GM23338 (cell line): ENCODE results near the gene C11orf54. TPM values are rescaled to one million over a fixed set of nuclear protein-coding genes. Genes with fewer than 3 reads are reported as not detected.

Experiments
- ATAC-seq: fragments of 200-7000 bp; cut with Tn5 transposase; 3 replicates; pipeline ENCODE4 v1.9.1; 2020
- DNase-seq: peaks from one replicate; pipeline ENCODE4 v3.0.0-alpha.2; 2015; ENCODE audit warnings: low spot score
- H2AFZ ChIP-seq: fragments of 200-600 bp; sonication (generic); 2 replicates; pipeline ENCODE4 v1.8.0; 2016; ENCODE audit warnings: antibody characterized with exemption, mild to moderate bottlenecking, moderate library complexity
- H3F3A ChIP-seq: fragments of 200-600 bp; sonication (generic); replicated peaks from 2 replicates; pipeline ENCODE4 v1.8.0; 2017; ENCODE audit warnings: antibody characterized with exemption, mixed run types, low read depth
- H3K27ac ChIP-seq: fragments of 200-600 bp; sonication (generic); 2 replicates; pipeline ENCODE4 v1.6.1; 2016; ENCODE audit warnings: low read depth
- H3K27me3 ChIP-seq: fragments of 200-600 bp; sonication (generic); 2 replicates; pipeline ENCODE4 v1.8.0; 2016; ENCODE audit warnings: mild to moderate bottlenecking, mixed run types, moderate library complexity; ENCODE audit not compliant: insufficient read depth
- H3K36me3 ChIP-seq: fragments of 200-600 bp; sonication (generic); 2 replicates; pipeline ENCODE4 v1.8.0; 2016; ENCODE audit warnings: mild to moderate bottlenecking; ENCODE audit not compliant: insufficient read depth
- H3K4me1 ChIP-seq: fragments of 200-600 bp; sonication (generic); 2 replicates; pipeline ENCODE4 v1.8.0; 2016; ENCODE audit warnings: mild to moderate bottlenecking, moderate library complexity; ENCODE audit not compliant: insufficient read depth
- H3K4me2 ChIP-seq: fragments of 200-600 bp; sonication (generic); 2 replicates; pipeline ENCODE4 v1.7.1; 2017; ENCODE audit warnings: mixed run types
- H3K4me3 ChIP-seq: fragments of 200-600 bp; sonication (generic); 2 replicates; pipeline ENCODE4 v1.6.1; 2016; ENCODE audit warnings: mixed run types
- H3K79me2 ChIP-seq: fragments of 200-600 bp; sonication (generic); replicated peaks from 2 replicates; pipeline ENCODE4 v1.8.0; 2017; ENCODE audit warnings: mild to moderate bottlenecking; ENCODE audit not compliant: insufficient read depth
- H3K9me2 ChIP-seq: fragments of 200-600 bp; sonication (generic); 2 replicates; pipeline ENCODE4 v1.8.0; 2017; ENCODE audit not compliant: insufficient read depth
- H4K20me1 ChIP-seq: fragments of 200-600 bp; sonication (generic); replicated peaks from 2 replicates; pipeline ENCODE4 v1.8.0; 2017; ENCODE audit warnings: mild to moderate bottlenecking; ENCODE audit not compliant: insufficient read depth
- H3K27ac Mint-ChIP-seq: 2 replicates; pipeline ENCODE4 v1.8.0; 2020; ENCODE audit warnings: inconsistent platforms, mild to moderate bottlenecking, moderate library complexity, mixed read lengths
- H3K27me3 Mint-ChIP-seq: 3 replicates; pipeline ENCODE4 v1.8.0; 2022; ENCODE audit warnings: low read depth, mild to moderate bottlenecking, moderate library complexity, mixed read lengths, inconsistent platforms; ENCODE audit not compliant: insufficient read depth, poor library complexity
- H3K36me3 Mint-ChIP-seq: 3 replicates; pipeline ENCODE4 v1.8.0; 2021; ENCODE audit warnings: low read depth, mild to moderate bottlenecking, inconsistent platforms, moderate library complexity, mixed read lengths
- H3K4me1 Mint-ChIP-seq: 3 replicates; pipeline ENCODE4 v1.8.0; 2020; ENCODE audit warnings: mild to moderate bottlenecking, inconsistent platforms, mixed read lengths
- H3K4me3 Mint-ChIP-seq: 3 replicates; pipeline ENCODE4 v1.8.0; 2021; ENCODE audit warnings: moderate library complexity, mild to moderate bottlenecking, inconsistent platforms, mixed read lengths
- H3K9me3 Mint-ChIP-seq: 3 replicates; pipeline ENCODE4 v1.8.0; 2020; ENCODE audit warnings: moderate library complexity, mild to moderate bottlenecking, inconsistent platforms, mixed read lengths
- CREB1 ChIP-seq: fragments of 250-450 bp; sonication (Bioruptor Pico); IDR thresholded peaks from 2 replicates; pipeline ENCODE4 v1.5.0; 2020; ENCODE audit warnings: low read depth, mild to moderate bottlenecking, moderate library complexity
- EZH2 ChIP-seq: fragments of 200-600 bp; sonication (generic); IDR thresholded peaks from one replicate; pipeline ENCODE4 v1.8.0; 2017; ENCODE audit warnings: antibody characterized with exemption, mild to moderate bottlenecking, low read depth; ENCODE audit not compliant: unreplicated experiment
- EZH2phosphoT487 ChIP-seq: fragments of 200-600 bp; sonication (generic); IDR thresholded peaks from one replicate; pipeline ENCODE4 v1.8.1; 2018; ENCODE audit warnings: antibody characterized with exemption; ENCODE audit not compliant: unreplicated experiment
- NANOG ChIP-seq: IDR thresholded peaks from 2 replicates; pipeline ENCODE4 v1.6.1; 2016; ENCODE audit warnings: antibody characterized with exemption, borderline replicate concordance
- POLR2AphosphoS5 ChIP-seq: IDR thresholded peaks from 2 replicates; pipeline ENCODE4 v1.6.1; 2016; ENCODE audit warnings: antibody characterized with exemption, low read depth
- STAT1 ChIP-seq: IDR thresholded peaks from one replicate; pipeline ENCODE4 v1.6.1; 2016; ENCODE audit warnings: antibody characterized with exemption; ENCODE audit not compliant: unreplicated experiment
- ZNF114 ChIP-seq: fragments of 250-450 bp; sonication (Bioruptor Pico); IDR thresholded peaks from 2 replicates; pipeline ENCODE4 v1.5.0; 2020; ENCODE audit warnings: mild to moderate bottlenecking, moderate library complexity
- ZNF331 ChIP-seq: fragments of 250-450 bp; sonication (Bioruptor Pico); IDR thresholded peaks from 2 replicates; pipeline ENCODE4 v1.5.0; 2020; ENCODE audit warnings: low read depth, mild to moderate bottlenecking, moderate library complexity
- polyA plus RNA-seq: library from polyadenylated mRNA; unstranded; fragments of >200 nt; fragmentation: Nextera tagmentation; extraction: Ambion mirVana; gene quantifications from 2 replicates; pipeline ENCODE4 v1.2.1, GENCODE V29; 2016
- total RNA-seq: library from RNA; depleted of rRNA; stranded (reverse); fragments of >200 nt; shearing (Covaris generic); gene quantifications from 2 replicates; pipeline ENCODE4 v1.2.3, GENCODE V29; 2014
- TF ChIP-seq, protein P1 (sequence below): IDR thresholded peaks from one replicate; pipeline ENCODE4 v1.6.1; 2018; ENCODE audit warnings: antibody characterized with exemption; ENCODE audit not compliant: unreplicated experiment
- TF ChIP-seq, protein P2 (sequence below), 2 experiments: fragments of 200-600 bp in 1 of 2; sonication (generic) in 1 of 2; conservative IDR thresholded peaks; 2 replicates each; pipeline versions ENCODE4 v1.5.1 to v1.6.1; 2016 to 2017; ENCODE audit warnings: antibody characterized with exemption in 2 of 2, low read depth in 2 of 2, mild to moderate bottlenecking in 2 of 2, moderate library complexity in 1 of 2
- TF ChIP-seq, protein P3 (sequence below): IDR thresholded peaks from 2 replicates; pipeline ENCODE4 v1.6.1; 2016; ENCODE audit warnings: antibody characterized with exemption

The C11orf54 gene
- total and polyA plus RNA-seq, 2 experiments from 2014 or later = 35.8 to 38.8 TPM

- no peak overlapping the region for H2AFZ ChIP-seq
- peaks cover 17% of the 10 kb centered on the region for H3K4me1 Mint-ChIP-seq
These were observed 5.7 kb downstream of the C11orf54 start for GRCh38 chr11:93747122-93747521.

More at GRCh38 chr11:93747122-93747521, 5.7 kb downstream of the C11orf54 start:
- Histone ChIP-seq H3F3A (no peaks in the 10 kb centered on the region), H4K20me1 (no peaks in the 10 kb centered on the region), H3K27me3 (no peaks in the 10 kb centered on the region), H3K4me3 (no peak overlapping the region), H3K36me3 (no peaks in the 10 kb centered on the region), H3K27ac (no peak overlapping the region), H3K4me1 (no peaks in the 10 kb centered on the region; the same call in 1 of the 2 replicates), H3K4me2 (no peak overlapping the region), H3K9me2 (no peaks in the 10 kb centered on the region), H3K79me2 (peaks cover 27% of the 10 kb centered on the region)
- TF ChIP-seq, protein P1, sequence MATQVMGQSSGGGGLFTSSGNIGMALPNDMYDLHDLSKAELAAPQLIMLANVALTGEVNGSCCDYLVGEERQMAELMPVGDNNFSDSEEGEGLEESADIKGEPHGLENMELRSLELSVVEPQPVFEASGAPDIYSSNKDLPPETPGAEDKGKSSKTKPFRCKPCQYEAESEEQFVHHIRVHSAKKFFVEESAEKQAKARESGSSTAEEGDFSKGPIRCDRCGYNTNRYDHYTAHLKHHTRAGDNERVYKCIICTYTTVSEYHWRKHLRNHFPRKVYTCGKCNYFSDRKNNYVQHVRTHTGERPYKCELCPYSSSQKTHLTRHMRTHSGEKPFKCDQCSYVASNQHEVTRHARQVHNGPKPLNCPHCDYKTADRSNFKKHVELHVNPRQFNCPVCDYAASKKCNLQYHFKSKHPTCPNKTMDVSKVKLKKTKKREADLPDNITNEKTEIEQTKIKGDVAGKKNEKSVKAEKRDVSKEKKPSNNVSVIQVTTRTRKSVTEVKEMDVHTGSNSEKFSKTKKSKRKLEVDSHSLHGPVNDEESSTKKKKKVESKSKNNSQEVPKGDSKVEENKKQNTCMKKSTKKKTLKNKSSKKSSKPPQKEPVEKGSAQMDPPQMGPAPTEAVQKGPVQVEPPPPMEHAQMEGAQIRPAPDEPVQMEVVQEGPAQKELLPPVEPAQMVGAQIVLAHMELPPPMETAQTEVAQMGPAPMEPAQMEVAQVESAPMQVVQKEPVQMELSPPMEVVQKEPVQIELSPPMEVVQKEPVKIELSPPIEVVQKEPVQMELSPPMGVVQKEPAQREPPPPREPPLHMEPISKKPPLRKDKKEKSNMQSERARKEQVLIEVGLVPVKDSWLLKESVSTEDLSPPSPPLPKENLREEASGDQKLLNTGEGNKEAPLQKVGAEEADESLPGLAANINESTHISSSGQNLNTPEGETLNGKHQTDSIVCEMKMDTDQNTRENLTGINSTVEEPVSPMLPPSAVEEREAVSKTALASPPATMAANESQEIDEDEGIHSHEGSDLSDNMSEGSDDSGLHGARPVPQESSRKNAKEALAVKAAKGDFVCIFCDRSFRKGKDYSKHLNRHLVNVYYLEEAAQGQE = no peak
- TF ChIP-seq EZH2 (no peak), CREB1 (CRISPR knock-in tag) (no peak), EZH2phosphoT487 (no peak), ZNF331 (CRISPR knock-in tag) (no peak), ZNF114 (no peak), STAT1 (no peak), POLR2AphosphoS5 (no peak), NANOG (no peak)
- TF ChIP-seq, protein P2, sequence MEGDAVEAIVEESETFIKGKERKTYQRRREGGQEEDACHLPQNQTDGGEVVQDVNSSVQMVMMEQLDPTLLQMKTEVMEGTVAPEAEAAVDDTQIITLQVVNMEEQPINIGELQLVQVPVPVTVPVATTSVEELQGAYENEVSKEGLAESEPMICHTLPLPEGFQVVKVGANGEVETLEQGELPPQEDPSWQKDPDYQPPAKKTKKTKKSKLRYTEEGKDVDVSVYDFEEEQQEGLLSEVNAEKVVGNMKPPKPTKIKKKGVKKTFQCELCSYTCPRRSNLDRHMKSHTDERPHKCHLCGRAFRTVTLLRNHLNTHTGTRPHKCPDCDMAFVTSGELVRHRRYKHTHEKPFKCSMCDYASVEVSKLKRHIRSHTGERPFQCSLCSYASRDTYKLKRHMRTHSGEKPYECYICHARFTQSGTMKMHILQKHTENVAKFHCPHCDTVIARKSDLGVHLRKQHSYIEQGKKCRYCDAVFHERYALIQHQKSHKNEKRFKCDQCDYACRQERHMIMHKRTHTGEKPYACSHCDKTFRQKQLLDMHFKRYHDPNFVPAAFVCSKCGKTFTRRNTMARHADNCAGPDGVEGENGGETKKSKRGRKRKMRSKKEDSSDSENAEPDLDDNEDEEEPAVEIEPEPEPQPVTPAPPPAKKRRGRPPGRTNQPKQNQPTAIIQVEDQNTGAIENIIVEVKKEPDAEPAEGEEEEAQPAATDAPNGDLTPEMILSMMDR (conservative IDR thresholded peaks at IDR 0.05; ENCODE audit: low read depth in 2 of 2) = no peak
- TF ChIP-seq, protein P3, sequence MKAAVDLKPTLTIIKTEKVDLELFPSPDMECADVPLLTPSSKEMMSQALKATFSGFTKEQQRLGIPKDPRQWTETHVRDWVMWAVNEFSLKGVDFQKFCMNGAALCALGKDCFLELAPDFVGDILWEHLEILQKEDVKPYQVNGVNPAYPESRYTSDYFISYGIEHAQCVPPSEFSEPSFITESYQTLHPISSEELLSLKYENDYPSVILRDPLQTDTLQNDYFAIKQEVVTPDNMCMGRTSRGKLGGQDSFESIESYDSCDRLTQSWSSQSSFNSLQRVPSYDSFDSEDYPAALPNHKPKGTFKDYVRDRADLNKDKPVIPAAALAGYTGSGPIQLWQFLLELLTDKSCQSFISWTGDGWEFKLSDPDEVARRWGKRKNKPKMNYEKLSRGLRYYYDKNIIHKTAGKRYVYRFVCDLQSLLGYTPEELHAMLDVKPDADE = no peak
- Mint-ChIP-seq H3K27ac (no peak overlapping the region), H3K9me3 (no peaks in the 10 kb centered on the region), H3K36me3 (no peaks in the 10 kb centered on the region; the same call in 1 of the 3 replicates), H3K4me3 (no peak overlapping the region), H3K27me3 (no peaks in the 10 kb centered on the region)
- no peak for DNase-seq
- ATAC-seq = no peak
